Esophagus muscularis mucosa (tissue), 3 donors: ENCODE data around the gene CACHD1.

Experiments
- POLR2A ChIP-seq: fragments of 450-650 bp; IDR thresholded peaks from one replicate; pipeline ENCODE4 v1.6.1; 2017; ENCODE audit warnings: antibody characterized with exemption, moderate library complexity, mild to moderate bottlenecking, low read depth
- TF ChIP-seq, protein P1 (sequence below), 3 experiments: fragments of 200-600 bp in 2 of 3; fragments of 450-650 bp in 1 of 3; sonication (generic) in 2 of 3; IDR thresholded peaks; one replicate each; pipeline ENCODE4 v1.5.1; 2017 to 2019; ENCODE audit warnings: antibody characterized with exemption in 3 of 3, mild to moderate bottlenecking in 2 of 3, moderate library complexity in 1 of 3

DNA sequence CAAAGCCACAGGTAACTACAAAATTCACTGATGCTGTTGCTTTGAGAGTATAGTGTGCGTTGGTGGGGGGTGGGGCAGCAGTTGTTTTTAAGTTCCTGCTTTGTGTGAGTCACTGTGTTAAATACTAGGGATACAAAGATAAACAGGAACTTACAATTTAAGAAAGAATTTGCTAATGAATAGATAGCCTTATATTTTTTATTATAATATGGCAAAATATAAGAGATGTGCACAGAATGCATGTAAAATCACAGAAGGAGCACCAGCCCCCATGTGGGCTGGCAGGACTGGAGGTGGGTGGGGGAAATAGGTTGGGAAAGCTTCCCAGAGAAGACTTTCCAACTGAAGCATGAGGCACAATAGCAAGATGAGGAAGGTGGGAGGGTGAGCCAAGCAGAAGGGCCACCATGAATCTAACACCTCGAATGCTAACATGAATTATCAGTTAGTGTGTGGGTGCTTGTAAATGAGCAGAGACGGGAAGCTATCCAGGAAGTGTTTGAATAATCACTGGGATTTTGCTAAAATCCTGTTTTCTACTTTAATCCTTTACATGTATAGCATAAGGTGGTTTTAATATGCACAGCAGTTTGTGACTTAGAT, 217.9 kb downstream of the CACHD1 start:
- TF ChIP-seq POLR2A, result no peak
- TF ChIP-seq, protein P1, sequence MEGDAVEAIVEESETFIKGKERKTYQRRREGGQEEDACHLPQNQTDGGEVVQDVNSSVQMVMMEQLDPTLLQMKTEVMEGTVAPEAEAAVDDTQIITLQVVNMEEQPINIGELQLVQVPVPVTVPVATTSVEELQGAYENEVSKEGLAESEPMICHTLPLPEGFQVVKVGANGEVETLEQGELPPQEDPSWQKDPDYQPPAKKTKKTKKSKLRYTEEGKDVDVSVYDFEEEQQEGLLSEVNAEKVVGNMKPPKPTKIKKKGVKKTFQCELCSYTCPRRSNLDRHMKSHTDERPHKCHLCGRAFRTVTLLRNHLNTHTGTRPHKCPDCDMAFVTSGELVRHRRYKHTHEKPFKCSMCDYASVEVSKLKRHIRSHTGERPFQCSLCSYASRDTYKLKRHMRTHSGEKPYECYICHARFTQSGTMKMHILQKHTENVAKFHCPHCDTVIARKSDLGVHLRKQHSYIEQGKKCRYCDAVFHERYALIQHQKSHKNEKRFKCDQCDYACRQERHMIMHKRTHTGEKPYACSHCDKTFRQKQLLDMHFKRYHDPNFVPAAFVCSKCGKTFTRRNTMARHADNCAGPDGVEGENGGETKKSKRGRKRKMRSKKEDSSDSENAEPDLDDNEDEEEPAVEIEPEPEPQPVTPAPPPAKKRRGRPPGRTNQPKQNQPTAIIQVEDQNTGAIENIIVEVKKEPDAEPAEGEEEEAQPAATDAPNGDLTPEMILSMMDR (IDR thresholded peaks at IDR 0.05), result no peak
